COLO829 (cell line): ENCODE results near the gene COL23A1.

Source experiments
- DNase-seq: peaks from one replicate; pipeline ENCODE4 v3.0.0; 2012; ENCODE audit warnings: low spot score

The COL23A1 gene

DNA sequence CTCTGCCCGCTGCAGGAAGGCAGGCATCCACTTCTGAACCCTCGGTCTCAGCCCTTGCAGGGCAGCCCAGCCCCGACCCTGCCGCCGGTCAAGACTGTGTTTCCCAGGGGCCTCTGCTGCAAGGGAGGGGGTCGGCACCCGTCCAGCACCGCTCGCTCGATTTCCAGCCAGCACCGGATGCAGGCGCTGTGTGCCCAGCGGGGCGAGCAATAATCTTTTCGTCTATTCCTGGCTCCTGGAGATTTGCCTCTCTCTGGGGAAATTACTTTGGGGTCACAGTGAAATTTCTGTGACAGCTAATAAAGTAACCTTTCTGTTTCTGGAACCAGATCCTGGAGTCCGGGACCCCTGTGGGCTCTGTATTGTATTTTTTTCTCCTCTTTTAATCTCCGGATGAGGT is 155.3 kb downstream of the COL23A1 start:
- no peak for DNase-seq

DNA sequence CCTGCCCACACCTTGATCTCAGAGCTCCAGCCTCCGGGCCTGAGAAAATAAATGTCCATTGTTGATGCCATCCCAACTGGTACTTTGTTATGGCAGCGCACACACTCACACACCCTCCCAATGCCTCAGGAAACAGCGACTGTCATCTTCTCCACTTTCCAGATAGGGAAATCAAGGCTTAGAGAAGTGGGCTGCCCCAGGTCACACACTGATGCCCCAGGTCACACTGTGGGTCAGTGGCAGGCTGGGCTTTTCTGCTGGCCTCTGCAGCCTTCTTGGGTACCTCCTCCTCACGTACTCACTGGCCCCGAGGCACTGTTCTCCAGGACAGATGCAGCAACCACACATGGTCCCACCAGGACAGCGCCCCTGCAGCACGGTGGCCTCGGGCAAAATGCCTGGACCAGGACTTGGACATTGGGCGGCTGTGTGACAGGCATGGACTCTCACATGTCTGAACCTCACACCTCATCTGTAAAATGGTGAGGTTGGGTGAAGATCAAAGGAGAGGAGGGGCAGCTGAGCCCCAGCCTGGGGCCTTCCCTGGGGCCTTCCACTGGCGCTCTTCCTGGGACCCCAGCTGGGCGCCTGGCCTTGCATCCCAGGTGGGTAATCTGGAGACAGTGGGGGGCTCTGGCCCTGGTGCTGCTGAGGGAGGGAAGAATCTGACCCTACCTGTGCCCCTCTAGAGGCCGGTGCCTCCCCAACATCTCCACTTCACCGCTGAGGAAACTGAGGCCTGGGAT is 156.0 kb downstream of the COL23A1 start:
- no peak for DNase-seq

DNA sequence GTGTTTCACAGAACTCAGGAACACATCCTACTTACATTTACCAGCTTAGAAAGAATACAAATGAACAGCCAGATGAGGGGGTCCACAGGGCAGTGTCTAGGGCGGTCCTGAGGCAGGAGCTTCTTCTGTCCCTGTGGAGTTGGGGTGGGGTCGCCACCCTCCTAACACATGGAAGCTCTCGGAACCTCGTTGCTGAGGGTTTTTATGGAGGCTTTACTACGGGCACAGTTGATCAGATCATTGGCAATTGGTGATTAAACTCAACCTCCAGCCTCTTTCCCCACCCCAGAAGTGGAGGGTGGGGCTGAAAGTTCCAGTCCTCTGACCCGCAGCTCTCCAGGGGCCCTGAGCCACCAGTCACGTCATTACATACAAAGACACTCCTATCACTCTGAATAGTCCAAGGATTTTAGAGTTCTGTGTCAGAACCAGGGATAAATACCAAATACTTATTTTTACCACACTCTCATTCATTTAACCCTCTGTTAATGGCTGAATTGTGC is 156.9 kb downstream of the COL23A1 start:
- DNase-seq = no peak

DNA sequence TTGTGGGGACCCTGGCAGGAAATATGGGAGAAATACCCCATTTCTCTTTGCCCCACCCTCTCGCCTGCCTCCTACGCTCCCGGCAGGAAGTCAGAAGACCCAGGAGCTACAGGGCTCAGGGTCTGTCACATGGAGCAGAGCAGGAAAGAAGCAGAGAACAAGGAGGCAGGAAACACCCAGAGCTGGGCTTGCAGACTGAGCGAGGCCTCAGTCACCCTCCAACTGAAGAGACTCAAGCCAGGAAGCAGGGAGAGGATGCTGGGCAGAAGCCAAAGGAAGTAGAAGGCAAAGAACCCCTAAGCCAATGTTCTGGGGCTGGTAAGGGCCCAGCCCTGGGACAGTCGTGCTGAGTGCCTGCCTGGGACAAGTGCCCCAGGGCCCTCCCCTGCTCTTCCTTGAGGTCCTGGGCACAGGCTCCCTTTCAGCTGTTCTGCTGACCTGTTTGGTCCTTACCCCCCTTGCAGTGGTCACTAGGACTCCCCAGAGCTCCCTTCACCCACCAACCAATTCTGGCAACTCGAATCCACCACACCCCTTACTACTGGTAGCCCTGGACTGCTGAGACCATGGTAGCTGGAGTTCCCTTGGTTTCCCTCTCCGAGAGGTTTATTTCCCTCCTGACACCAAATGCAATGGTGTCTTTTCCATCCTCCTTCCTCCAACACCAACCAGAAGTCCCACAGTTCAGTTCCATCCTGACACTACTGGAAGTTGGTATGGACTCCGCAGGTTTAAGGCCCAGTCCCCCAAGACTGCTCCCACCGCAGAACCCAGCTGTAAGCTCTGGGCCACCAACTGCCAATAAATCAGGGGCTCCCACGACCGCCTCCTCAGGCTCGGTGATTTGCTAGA is 157.5 kb downstream of the COL23A1 start:
- no peak for DNase-seq

DNA sequence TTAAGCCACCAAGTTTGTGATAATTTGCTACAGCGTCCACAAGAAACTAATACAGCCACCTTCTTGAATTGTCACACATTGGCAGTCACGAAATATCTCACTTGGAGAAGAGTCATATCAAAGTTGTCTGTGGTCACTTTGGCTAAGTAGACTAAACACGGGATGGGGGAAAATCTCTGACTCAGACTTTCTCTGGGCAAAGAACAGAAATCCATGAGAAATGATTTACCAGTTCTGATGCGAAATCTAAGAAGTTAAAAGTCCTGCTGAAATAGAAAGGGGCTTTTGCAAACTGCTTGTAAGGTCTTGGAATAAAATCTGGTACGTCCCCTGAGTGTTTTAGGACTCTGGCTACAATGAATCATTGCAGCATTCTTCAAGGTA is 158.4 kb downstream of the COL23A1 start:
- no peak for DNase-seq

DNA sequence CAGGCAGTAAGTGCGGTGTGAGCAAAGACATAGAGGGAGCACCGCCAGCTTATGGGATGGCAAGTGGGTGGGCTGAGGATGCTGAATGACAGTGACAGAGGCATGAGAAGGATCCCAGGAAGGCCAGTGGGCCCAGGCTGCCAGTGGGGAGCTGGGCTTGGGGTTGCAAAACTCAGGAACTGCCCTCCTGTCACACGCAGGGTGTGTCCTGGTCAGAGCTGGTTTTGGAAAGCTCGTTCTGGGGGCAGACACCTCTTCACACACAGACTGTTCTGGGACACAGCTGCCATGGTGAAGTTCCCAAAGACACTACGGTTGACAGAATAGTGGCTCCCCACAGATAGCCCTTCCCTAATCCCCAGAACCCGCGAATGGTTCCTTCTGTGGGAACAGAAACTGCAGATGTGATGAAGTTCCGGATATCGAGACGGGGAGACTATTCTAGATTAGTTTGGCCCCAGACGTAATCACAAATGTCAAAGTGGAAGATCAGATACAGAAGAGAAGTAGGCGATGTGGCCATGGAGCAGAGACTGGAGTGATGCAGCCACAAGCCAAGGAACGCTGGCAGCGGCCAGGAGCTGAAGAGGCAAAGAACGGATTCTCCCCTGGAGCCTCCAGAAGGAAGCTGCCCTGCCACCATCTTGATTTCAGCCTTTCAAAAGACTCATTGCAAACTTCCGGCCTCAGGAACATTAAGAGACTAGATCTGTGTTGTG is 159.0 kb downstream of the COL23A1 start:
- DNase-seq = no peak

DNA sequence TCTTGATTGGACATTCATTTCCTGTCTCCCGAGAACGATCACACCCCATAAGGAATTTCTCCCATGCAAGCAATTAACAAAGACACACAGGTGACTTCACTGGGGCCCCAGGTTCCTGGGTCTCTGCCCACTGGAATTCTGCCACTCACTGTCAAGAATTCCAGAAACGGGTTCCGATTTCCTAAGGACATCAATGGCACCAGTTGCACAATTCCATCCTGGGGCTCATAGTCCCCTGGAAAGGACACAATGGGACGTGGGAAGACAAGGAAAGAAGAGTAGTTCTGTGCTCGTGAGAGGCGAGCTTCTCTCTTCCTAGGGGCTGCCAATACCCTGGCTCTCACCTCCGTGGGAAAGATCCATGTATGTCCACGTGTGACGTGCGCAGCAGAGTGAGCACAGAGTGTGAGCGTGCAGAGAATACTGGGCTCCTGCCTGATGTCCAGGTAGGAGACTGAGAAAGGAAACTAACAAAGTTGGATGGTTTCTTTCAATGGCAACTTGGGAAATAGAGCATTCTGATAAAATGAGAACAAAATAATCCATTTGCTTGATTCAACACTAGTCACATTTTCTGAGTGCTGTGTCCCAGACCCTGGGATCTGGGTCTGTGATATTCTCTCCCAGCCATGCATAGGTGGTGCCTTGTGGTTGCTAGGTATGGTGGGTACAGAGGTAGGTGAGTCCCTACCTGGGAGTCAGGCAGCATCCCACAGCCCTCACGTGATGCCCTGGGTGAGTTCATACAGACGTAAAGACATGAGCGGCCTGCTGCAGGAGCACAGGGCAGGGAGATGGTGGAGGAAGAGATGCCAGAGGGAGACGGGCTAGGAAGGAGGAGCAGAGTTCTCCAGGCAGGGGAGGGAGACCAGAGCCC is 159.8 kb downstream of the COL23A1 start:
- DNase-seq = no peak

DNA sequence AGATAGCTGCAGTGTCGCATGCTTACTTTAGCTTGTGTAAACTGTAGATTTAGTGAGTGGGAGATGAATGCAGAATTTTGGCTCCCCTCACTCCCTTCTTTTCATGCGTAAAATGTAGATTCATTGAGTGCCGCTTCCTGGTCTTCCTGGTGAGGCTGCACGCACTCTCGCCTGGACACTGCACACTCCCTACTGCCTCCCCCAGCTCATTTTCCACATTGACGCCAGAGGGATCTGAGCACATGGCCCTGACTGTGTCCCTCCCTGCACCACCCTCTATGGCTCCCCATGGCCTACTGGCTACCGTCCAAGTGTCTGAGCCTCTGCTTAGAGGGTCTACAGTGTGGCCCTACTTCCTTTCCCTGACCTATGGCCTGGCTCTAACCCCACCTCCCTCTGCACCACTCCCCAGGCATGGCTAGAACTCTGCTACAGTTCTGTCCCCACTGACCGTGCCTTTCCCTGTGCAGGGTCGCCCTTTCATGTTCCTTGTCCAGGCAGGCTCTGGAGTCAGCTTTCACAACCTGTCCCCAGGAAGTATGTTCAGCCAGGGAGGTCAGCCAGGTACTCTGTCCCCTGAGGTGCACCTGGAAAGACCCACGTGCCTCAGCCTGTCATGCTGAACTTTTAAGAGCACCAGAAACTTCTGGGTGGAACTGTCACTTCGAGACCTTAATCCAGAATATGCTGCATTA is 160.6 kb downstream of the COL23A1 start:
- no peak for DNase-seq

DNA sequence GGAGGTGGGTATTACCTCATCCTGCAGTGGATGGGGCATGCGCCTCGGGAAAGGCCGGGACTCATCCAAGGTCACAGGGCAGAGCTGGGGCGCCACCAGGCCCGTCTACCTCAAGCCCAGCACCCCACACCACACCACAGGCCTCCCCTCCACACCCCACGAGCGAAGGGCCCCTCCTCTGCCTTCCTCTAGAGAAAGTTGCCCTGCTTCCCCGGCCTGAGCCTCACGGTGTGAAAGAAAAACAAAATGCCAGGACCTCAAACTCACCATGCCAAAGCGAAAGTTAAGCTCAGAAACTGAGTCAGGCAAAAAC is 161.1 kb downstream of the COL23A1 start:
- no peak for DNase-seq

DNA sequence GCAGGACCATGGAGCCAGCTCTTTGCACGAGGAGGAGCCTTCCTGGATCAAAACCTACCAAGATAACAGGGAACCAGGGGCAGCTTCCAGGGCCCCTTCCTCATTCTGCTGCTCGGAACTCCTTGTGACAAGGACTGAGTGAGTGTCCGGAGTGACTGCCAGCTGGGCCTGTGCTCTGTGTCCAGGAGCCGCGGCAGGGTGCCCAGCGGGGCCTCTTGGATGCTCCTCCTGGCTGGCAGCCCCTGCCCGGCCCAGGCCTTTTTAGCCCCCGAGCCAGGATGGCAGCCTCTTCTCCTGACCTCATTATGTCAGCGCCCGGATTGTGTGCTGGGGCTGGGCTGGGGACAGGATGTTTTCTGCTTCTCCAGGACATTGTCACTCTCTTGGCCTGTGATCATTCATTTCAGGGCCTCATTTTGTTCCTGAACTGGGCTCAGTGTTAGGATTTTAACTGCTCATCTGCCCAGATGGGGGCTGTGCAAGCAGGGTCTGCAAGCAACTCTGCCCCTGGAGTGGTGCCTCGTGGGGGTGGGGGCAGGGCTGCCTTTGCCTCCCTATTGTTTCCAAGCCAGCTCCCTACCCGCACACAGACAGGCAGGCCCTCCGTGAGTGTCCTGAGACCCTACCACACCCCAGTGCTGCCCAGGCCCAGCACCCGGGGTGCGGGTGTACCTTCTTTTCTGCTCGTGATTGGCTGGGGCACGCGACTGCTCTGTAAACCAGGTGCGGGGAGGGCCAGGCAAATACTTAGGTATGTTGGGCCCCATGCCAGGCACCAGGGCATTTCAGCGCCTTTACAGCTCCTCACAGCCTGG is 161.6 kb downstream of the COL23A1 start:
- DNase-seq = no peak

DNA sequence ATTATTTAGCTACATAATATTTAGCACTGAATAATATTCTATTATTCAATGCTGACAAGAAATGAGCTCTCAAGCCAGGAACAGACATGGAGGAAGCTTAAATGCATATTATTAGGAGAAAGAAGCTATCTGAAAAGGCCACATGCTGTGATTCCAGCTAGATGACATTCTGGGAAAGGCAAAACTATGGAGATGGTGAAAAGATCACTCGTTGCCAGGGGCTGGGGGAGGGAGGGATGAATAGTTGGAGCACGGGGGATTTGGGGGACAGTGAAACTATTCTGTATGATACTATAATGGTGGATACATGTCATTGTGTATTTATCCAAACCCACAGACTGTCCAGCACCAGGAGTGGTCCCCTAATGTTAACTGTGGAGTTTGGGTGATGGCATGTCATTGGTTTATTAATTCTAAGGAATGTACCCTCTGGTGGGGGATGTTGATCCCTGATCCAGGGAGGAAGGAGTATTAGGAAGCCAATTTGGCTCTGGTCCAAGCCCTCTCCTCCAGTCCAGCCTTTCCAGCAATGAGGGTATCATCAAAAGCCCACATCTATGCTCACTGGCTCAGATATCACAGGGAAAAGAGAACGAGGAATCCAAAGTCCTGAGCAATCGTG is 162.5 kb downstream of the COL23A1 start:
- DNase-seq = no peak

DNA sequence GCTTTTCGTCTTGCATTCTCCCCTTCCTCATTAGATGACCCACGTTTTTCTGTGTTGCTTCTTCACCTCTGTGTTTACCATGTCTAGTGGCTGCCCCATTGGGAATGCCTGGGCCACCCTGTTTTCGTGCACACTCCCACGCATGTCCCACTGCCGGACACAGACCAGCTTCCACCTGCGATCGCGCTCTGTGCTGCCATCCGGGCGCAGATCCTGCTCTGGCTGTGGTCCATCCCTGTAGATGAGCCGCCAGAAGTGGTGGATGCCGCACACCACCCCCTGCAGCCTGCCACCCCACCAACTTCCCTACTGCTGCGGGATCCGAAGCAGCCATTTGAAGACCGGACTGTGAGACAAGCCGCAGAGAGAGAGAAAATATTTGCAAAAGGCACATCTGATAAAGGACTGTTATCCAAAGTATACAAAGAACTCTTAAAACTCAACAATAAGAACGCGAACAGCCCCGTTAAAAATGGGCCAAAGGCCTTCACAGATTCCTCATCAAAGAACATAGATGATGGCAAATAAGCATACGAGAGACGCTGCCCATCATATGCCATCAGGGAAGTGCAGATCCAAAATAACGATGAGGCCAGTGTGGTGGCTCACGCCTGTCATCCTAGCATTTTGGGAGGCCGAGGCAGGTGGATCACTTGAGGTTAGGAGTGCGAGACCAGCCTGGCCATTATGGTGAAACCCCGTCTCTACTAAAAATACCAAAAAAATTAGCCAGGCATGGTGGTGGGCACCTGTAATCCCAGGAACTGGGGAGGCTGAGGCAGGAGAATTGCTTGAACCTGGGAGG is 163.7 kb downstream of the COL23A1 start:
- no peak for DNase-seq

DNA sequence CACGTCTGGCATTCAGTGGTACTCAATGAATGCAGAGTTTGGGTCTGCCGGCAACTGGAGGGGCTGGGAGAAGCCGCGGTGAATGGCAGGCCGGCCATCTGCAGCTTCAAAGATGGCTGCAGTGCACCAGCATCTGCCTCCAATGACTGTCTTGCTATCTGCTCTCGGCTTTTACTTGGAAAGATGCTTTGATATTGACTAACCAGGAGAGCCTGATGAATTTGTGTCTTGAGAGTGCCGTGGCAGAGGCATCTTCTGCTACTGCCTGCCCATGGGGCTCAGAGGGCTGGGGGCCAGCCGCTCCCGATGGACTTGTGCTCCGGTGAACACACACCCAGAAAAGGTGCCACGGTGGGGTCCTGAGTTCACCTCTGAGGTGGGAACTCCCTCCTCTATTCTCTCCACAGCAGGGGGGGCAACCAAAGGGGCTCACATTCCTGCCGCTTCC is 164.5 kb downstream of the COL23A1 start:
- DNase-seq = no peak

DNA sequence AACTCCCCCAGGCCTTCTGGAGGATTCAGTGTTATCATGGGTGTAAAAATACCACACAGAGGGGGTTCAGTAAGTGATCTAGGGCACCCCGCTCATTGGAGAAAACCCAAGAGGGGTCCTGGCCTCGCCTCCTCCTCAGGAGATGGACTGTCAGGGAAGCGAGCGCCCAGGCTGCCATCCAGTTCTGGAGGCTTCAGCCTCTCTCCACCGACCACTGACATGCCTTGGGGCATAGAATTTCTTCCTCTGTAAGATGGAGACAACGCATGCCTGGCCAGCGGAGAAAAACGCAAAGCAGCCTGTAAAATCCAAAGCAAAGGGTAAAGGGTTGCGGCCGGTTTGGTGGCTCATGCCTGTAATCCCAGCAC is 165.4 kb downstream of the COL23A1 start:
- no peak for DNase-seq

DNA sequence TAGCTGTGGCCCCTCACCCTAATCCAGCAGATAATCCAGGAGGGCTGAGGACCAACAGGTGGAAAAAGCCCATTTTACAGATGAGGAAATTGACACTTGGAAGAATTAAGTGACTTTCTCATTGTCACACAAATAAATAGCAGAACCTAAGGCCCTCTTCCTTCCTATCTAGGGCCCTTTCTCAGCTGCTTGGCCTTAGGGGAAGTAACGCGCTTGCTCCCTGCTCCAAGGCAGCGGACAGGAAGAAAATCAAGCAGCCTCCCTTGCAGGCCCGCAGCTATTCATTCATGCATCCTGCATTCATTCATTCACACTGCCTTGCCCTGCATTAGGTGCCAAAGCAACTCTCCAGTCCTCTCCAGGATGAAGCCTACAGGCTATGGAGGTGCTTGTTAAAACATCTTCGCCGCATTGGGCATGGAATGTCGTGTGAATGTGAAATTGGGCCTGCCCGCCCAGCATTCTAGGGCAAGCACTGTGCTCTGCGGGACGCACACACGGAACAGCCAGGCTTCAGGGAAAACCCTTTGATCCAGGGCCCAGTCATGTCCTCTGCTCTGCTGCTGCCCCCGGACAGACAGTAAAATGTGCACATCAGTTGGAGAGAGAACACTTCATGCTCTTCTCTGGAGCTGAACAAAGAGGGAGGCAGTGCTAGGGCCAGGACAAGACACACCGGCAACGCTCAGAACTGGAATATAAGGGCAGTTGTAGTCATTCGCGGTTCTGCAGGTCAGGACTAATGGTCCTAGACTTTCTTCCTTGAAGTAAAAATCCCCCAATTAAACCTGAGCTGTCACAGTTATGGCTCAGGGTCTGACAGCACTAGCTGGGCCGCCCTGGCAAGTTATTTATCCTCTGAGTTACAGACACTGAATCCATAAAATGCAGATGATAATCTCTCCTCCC is 166.0 kb downstream of the COL23A1 start:
- no peak for DNase-seq

DNA sequence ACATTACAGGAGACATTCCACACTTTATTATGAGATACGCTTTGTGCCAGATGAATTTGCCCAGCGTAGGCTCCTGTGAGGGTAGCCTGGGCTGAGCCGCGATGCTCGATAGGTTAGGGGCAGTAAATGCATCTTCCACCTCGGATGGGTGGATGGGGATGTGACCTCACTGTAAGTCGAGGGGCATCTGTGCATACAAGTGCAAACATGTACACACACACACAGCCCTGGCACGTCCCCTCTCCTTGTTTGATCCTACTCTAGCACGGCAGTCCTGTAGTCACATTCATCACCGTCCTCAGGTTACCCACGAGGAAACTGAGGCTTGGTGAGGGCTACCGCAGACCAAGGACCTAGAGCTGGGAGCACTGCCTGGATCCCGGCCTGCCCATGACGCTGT is 166.8 kb downstream of the COL23A1 start:
- DNase-seq = no peak

DNA sequence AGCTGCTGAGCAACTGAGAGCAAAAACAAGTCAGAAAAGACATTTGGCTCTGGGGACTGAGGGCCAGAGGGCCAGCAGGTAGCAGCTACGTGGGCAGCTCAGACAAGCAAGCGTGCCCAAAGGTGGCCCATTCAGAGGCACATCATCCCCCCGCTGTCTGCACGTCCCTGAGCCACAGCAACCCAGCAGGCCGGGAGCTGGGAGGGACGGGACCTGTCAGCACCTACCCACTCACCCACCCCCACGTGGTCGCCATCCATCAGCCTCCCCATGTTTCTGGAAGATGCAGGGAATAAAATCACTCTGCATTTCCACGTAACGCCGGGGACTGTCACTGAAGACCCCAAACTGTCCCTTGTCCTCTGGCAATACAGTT is 167.8 kb downstream of the COL23A1 start:
- DNase-seq = no peak
